ENCODE measurements around the gene GATA2.

Gene GATA2
- total RNA-seq: 0 to 0.14 reads per million in 2 donors

GRCh38 chr3:128492671-128493569, at the start of gene GATA2:
GATA2 (minus strand) TSS chr3:128493201; CDS start chr3:128487031, 6,170 bp downstream.
- DNase-seq: no peak

- no peak for DNase-seq
These were observed 48.2 kb upstream of the GATA2 start for GRCh38 chr3:128541246-128541645.

- no peak for DNase-seq
These were observed 46.4 kb upstream of the GATA2 start for GRCh38 chr3:128539376-128539775.

- DNase-seq: no peak
These were observed 44.2 kb upstream of the GATA2 start for GRCh38 chr3:128537091-128537703.

GRCh38 chr3:128532012-128532983, 39.3 kb upstream of the GATA2 start:
- no peak for DNase-seq

GRCh38 chr3:128524374-128525299, 31.6 kb upstream of the GATA2 start:
- DNase-seq: no peak

GRCh38 chr3:128523591-128523990, 30.6 kb upstream of the GATA2 start:
- no peak for DNase-seq

- DNase-seq: no peak
These were observed 28.7 kb upstream of the GATA2 start for GRCh38 chr3:128521715-128522114.

- DNase-seq: no peak
These were observed 25.8 kb upstream of the GATA2 start for GRCh38 chr3:128518587-128519490.

GRCh38 chr3:128517648-128518047, 24.6 kb upstream of the GATA2 start:
- DNase-seq: no peak

GRCh38 chr3:128515967-128516366, 23.0 kb upstream of the GATA2 start:
- DNase-seq: no peak

- DNase-seq: no peak
These were observed 15.9 kb upstream of the GATA2 start for GRCh38 chr3:128508852-128509251.

- DNase-seq: no peak
These were observed 13.8 kb upstream of the GATA2 start for GRCh38 chr3:128506754-128507153.

- no peak for DNase-seq
These were observed 12.8 kb upstream of the GATA2 start for GRCh38 chr3:128505771-128506170.

- no peak for DNase-seq
These were observed 12.1 kb upstream of the GATA2 start for GRCh38 chr3:128504963-128505730.

- no peak for DNase-seq
These were observed 11.5 kb upstream of the GATA2 start for GRCh38 chr3:128504533-128504915.

GRCh38 chr3:128503751-128504532, 10.9 kb upstream of the GATA2 start:
- DNase-seq: no peak

GRCh38 chr3:128503164-128503651, 10.2 kb upstream of the GATA2 start:
- DNase-seq: no peak

- DNase-seq: no peak
These were observed 9.7 kb upstream of the GATA2 start for GRCh38 chr3:128502712-128503111.
